DMS 273 (cell line): ENCODE data around the gene HOXB13.
A peak's percentile ranks its signal among the peaks of the same experiment; 100 is the strongest.

Source experiments
- DNase-seq: peaks from one replicate; lab custom pipeline; 2025; ENCODE audit not compliant: unreplicated experiment; lab: John Stamatoyannopoulos, UW

HOXB13 gene

DNA sequence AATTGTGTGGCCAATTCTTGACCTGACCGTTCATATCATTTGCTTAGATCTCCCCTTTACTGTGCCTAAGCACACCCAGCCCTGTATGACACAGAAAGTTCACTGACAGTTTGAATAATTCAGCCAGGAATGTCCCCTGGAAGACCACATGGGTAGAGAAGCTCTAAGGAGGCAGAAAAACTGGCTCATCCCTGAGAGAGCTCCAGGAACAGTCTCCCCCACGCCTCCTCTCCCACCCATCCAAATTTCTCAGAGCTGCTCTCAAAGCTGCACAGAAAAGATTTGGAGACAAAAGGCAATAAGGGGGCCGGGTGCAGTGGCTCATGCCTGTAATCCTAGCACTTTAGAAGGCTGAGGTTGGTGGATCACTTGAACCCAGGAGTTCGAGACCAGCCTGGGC lies 17.4 kb downstream of the HOXB13 start:
- no peak for DNase-seq

DNA sequence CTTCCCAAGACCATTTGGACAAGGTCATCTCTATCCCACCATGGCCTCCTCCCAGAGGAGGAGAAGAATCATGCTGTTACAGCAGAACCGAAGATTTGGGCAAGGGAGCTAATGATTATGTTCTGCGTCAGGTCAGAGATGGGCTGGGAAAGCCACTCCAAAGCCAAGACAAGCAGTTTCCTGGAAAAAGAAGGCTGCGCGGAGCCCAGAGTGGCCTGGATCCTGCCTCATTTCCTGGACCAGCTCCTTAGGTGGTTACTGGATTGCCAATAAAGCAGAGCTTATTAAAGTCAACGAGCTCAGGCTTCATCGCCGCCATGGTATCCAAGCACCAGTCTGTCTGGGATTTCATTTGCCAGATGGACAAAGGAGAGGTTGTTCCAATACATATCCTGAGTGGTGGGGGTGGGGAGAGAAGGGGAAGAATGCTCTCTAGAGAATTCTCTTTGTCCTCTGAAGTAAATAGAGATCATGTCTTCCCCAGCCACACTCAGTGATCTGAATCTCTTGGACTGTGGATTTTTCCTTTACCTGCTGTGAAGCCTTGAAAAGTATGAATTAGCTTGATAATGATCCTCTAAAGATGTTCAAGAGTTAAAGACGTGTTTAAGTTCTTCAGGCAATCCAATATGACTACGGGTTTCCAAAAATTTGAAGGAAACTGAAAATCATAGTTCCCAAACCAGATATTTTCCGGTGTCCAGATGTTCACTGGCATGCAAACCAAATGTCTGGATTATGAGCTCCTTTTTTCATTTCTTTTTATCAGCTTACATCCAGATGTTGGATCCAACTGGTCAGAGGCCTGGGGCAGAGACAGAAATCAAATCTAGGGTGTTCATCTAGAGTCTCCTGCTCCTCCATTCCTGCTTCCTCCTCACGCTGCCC lies 23.9 kb downstream of the HOXB13 start:
- no peak for DNase-seq

DNA sequence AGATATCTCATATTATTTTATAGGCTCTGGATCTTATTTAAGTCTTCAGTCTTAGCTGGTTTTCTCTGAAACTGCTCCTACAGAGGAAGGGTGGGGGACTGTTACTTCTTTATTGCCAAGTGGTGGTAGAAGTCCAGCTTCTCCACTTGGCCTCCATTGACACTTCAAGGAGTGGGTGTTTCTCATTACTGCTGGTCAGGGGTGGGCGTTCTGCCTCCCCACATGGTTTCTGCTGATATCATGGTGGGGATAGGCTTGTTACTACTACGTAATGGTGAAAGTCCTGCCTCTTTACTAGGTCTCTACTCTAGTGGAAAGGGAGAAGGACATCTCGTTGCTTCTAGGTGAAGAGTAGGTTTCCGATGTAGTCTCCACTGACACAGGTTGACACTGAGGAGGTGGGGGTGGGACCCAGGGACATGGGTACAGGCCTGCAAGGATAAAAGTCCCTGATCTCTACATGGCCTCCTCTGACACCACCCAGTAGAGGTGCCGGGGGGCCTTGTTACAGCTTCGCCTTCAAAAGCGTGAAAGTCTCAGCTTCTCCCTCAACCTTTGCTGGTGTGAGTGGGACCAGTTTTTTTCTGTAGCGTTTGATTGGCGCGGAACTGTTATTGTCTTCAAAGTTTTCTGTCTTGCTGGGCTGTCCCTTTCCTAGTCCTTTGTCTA lies 26.6 kb downstream of the HOXB13 start:
- no peak for DNase-seq

DNA sequence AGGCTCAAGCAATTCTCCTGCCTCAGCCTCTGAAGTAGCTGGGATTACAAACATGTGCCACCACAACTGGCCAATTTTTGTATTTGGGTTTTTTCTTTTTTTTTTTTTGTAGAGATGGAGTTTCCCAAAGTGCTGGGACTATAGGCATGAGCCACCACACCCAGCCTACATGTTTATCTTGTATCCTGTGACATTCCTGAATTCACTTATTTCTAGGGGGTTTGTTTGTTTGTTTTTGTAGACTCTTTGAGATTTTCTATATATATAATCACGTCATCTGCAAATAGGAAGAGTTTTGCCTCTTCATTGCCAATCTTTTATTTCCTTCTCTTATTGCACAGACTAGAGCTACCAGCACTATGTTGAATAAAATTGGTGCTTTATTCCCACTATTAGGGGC lies 35.4 kb downstream of the HOXB13 start:
- DNase-seq = no peak

DNA sequence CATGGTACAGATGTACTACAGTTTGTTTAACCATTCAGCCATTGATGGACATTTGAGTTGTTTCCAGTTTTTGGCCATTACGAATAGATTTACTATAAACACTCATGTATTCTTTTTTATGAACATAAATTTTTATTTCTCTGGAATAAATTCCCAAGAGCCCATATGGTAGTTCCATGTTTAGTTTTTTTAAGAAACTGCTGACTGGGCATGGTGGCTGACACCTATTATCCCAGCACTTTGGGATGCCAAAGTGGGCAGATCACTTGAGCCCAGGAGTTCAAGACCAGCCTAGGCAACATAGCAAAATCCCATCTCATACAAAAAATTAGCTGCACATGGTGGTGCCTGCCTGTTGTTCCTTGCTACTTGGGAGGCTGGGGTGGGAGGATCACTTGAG lies 36.5 kb downstream of the HOXB13 start:
- no peak for DNase-seq

DNA sequence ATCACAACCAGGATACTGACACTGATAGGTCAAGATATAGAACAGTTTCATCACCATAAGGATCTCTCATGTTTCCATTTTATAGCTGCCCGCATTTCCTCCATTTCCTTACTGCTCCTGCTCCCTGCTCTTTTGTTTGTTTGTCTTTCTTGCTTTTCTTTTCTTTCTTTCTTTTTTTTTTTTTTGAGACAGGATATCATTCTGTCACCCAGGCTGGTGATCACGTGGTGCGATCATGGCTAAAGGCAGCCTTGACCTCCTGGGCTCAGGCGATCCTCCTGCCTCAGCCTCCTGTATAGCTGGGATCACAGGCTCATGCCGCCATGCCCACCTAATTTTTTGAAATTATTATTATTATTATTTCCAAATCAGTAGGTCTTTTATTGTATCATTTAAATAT lies 37.9 kb downstream of the HOXB13 start:
- no peak for DNase-seq

DNA sequence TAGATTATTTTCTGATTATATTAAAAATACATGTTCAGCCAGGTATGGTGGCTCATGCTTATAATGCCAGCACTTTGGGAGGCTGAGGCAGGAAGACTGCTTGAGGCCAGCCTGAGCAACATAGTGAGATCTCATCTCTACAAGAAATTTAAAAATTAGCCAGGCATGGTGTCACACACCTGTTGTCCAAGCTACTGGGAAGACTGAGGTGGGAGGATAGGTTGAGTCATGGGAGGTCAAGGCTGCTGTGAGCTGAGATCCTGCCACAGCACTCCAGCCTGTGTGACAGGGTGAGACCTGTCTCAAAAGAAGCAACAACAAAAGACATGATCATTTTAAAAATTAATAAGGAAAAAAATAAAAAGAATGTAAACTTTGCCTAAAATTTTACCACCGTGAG lies 46.9 kb downstream of the HOXB13 start:
- no peak for DNase-seq

DNA sequence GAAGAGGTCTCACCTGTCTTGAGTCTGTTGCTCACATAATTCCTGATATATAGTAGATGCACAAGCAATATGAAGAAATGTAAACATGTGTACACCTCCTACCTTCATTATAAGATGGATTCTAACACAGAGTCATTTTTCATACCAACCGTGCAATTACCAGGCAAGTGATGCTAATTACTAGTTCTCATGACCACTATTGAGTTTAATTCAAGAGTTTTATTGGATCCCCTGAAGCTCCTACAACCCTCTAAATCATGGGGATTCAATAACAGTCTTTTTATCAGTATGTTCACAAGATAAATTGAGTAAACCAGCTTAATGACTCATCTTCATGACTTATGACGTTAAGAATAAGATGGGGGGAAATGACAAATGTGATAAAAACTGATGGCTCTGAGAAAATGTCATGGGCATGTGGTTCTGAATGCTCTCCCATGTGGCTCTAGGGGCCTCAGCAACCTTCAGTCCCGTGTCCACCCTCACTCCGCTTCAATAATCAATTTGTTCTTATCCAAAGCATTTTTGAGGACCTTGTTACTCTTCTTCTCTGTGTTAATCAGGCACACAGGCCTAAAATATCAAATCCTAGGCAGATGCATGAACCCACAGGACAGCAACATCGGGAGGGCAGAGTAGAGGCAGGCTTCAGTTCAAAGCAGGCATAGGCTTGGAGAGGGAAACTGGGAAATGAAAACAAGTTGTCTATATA lies 49.0 kb downstream of the HOXB13 start:
- DNase-seq = no peak

DNA sequence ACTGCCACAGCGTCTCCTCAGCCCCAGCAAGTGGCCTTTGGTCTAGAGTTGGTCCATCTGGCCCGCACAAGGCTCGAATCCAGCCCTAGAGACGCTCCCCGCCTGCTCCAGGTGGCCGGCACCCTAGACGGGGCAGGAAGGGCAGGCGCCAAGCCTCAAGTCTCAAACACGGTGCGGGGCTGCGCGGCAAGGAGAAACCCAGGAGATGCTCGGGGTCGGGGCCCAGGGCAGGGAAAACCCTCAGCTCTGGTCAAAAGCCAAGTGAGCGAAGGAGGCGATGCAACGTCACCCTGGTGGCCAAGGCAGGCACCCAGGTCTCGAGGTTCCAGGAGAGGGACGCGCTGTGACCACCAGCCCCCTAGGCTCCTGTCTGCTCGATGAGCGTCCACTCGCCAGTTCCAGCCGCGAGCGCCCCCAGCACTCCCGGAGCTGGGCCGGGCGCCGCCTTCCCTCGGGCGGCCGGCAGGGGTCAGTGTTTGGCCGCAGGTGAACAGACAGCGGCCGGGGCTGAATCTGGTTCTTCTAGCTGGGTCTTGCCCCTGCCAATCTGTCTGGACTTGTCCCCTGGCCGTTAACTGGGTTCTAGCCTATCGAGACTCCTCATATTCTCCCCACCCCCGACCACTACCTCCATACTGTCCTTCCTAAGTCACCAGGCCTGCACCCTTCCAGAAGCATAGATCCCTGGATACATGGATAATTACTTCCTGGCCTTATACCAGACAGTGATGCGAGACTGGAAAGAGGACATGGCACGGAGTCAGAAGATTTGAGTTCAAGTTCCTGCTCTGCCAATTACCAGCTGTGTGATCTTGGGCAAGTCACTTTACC lies 50.2 kb downstream of the HOXB13 start:
- peak; percentile 82 for DNase-seq

DNA sequence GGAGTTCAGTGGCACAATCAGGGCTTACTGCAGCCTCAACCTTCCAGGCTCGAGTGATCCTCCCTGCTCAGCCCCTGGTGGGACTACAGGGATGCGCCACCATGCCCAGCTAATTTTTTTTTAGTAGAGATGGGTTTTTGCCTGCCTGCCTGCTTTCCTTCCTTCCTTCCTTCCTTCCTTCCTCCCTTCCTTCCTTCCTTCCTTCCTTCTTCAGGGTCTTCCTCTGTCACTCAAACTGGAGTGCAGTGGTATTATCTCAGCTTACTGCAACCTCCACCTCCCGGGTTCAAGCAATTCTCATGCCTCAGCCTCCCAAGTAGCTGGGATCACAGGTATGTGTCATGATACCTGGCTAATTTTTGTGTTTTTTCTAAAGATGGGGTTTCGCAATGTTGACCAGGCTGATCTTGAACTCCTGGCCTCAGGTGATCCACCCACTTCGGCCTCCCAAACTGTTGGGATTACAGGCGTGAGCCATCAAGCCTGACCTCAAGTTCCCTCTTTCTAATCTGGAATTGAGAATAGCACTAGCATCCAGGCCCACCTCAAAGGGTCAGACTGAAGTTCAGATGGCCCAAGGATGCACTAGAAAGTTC lies 51.5 kb downstream of the HOXB13 start:
- no peak for DNase-seq
